GM21528 (cell line): ENCODE results near the gene VCL.
"Not testable (repeated sequence)": the region's sequence is repeated elsewhere in the genome, so short reads cannot be mapped to it uniquely, and the experiment has no call there.

Source experiments
- ATAC-seq: cut with Tn5 transposase; IDR thresholded peaks from one replicate; pipeline ENCODE4 v1.9.1; 2021; ENCODE audit warnings: mild to moderate bottlenecking, moderate library complexity; ENCODE audit not compliant: unreplicated experiment, low FRiP score

The VCL gene

GRCh38 chr10:74000244-74000643 is 2.3 kb downstream of the VCL start:
- ATAC-seq, result not testable (repeated sequence)

- no peak for ATAC-seq
Observed at GRCh38 chr10:74000892-74001669, 3.2 kb downstream of the VCL start.

GRCh38 chr10:74006269-74006668 is 8.4 kb downstream of the VCL start:
- ATAC-seq, result no peak

GRCh38 chr10:74008212-74008731 is 10.4 kb downstream of the VCL start:
- peak; percentile 63 for ATAC-seq

GRCh38 chr10:74011017-74011416 is 13.1 kb downstream of the VCL start:
- ATAC-seq, result no peak

- no peak for ATAC-seq
Observed at GRCh38 chr10:74011770-74012169, 13.9 kb downstream of the VCL start.

GRCh38 chr10:74012480-74012879 is 14.6 kb downstream of the VCL start:
- no peak for ATAC-seq

GRCh38 chr10:74013004-74013403 is 15.1 kb downstream of the VCL start:
- no peak for ATAC-seq

GRCh38 chr10:74014574-74014973 is 16.7 kb downstream of the VCL start:
- not testable (repeated sequence) for ATAC-seq

GRCh38 chr10:74018241-74018640 is 20.3 kb downstream of the VCL start:
- no peak for ATAC-seq

- no peak for ATAC-seq
Observed at GRCh38 chr10:74021248-74022055, 23.5 kb downstream of the VCL start.

- ATAC-seq, result no peak
Observed at GRCh38 chr10:74022926-74023629, 25.2 kb downstream of the VCL start.

GRCh38 chr10:74024600-74024999 is 26.7 kb downstream of the VCL start:
- no peak for ATAC-seq

GRCh38 chr10:74025380-74025978 is 27.6 kb downstream of the VCL start:
- ATAC-seq, result no peak

- ATAC-seq, result no peak
Observed at GRCh38 chr10:74026428-74027015, 28.6 kb downstream of the VCL start.

- no peak for ATAC-seq
Observed at GRCh38 chr10:74027702-74028101, 29.8 kb downstream of the VCL start.

- no peak for ATAC-seq
Observed at GRCh38 chr10:74029943-74030342, 32.0 kb downstream of the VCL start.

GRCh38 chr10:74032208-74032607 is 34.3 kb downstream of the VCL start:
- ATAC-seq, result not testable (repeated sequence)

- no peak for ATAC-seq
Observed at GRCh38 chr10:74032900-74033655, 35.2 kb downstream of the VCL start.
